NB4 (cell line): ENCODE data around the gene AMBRA1.

Experiments used
- MYC ChIP-seq: IDR thresholded peaks from 2 replicates; pipeline ENCODE4 v1.6.1; 2011; ENCODE audit warnings: low read depth, low read length
- POLR2A ChIP-seq: IDR thresholded peaks from 2 replicates; pipeline ENCODE4 v1.6.1; 2011; ENCODE audit warnings: mild to moderate bottlenecking; ENCODE audit not compliant: insufficient read length; ENCODE audit errors: extremely low read depth
- TF ChIP-seq, protein P1 (sequence below): IDR thresholded peaks from one replicate; pipeline ENCODE4 v1.5.1; 2012; ENCODE audit warnings: low read depth, low read length
- TF ChIP-seq, protein P2 (sequence below): IDR thresholded peaks from 2 replicates; pipeline ENCODE4 v1.6.1; 2011; ENCODE audit warnings: low read depth, low read length

DNA sequence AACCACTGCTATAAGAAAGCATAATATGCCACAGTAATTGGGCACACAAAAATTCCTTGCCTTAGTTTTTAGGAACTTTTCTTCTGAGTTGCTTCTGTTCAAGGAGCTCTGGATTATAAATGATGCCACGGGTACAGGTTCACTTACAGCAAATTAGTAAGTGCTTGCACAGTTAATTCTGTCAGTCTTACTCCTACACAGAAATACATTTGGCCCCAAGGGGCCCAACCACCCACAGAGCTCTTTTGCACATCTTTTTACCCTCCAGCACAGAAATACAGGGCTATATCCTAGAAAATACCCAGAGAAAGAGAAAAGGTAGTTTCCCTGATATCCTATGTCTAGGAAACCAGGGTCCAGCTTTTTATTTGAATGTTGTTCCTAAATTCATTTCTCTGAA lies 115.6 kb downstream of the AMBRA1 start:
- TF ChIP-seq, protein P1, sequence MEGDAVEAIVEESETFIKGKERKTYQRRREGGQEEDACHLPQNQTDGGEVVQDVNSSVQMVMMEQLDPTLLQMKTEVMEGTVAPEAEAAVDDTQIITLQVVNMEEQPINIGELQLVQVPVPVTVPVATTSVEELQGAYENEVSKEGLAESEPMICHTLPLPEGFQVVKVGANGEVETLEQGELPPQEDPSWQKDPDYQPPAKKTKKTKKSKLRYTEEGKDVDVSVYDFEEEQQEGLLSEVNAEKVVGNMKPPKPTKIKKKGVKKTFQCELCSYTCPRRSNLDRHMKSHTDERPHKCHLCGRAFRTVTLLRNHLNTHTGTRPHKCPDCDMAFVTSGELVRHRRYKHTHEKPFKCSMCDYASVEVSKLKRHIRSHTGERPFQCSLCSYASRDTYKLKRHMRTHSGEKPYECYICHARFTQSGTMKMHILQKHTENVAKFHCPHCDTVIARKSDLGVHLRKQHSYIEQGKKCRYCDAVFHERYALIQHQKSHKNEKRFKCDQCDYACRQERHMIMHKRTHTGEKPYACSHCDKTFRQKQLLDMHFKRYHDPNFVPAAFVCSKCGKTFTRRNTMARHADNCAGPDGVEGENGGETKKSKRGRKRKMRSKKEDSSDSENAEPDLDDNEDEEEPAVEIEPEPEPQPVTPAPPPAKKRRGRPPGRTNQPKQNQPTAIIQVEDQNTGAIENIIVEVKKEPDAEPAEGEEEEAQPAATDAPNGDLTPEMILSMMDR = no peak
- TF ChIP-seq POLR2A (no peak), MYC (no peak)
- TF ChIP-seq, protein P2, sequence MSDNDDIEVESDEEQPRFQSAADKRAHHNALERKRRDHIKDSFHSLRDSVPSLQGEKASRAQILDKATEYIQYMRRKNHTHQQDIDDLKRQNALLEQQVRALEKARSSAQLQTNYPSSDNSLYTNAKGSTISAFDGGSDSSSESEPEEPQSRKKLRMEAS = no peak
